GM12865 (cell line): Measurements from ENCODE around the gene SHISA8.

Experiments
- DNase-seq: peaks from one replicate; pipeline ENCODE4 v3.0.0; 2010; ENCODE audit warnings: low read depth
- H3K4me3 ChIP-seq: 2 replicates; pipeline ENCODE4 v1.5.1; 2011; ENCODE audit warnings: mild to moderate bottlenecking, low read depth, low read length, control low read depth
- TF ChIP-seq, protein P1 (sequence below): IDR thresholded peaks from 2 replicates; pipeline ENCODE4 v1.5.1; 2011; ENCODE audit warnings: low read length, control low read depth, low read depth, inconsistent platforms; ENCODE audit not compliant: insufficient read depth; ENCODE audit errors: missing control alignments

Gene SHISA8

DNA sequence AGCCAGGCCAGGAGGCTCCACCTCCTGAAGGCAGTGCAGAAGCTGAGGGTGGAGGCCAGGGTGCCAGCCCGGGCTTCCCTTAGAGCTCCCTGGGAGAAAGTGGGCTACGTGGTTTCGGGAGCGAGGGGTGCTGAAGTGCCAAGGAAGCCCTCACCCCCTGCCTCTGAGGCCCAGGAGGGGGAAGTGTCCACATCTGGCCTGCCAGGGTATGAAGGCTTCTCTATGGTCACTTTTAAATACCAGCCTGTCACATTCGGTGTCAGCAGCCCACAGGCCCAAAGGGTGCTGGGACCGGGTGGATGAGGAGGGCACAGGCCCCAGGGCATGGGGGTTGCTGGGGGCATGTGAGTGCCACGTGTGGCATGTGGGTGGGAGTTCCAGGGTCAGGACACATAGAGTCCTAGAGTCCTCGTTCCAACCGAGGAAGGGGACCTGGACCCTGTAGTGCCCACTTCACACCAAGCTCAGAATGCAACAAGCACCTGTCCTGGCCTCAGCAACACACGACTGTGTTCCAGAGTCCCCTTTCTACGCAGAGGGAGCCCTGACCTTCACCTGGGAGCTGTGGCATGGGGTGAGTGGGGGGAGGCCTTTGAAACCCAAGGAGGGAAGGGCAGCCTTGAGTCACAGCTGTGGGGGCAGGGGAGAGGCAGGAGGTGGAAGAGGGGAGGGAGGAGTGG is 1.7 kb downstream of the SHISA8 start:
- DNase-seq, result no peak
- TF ChIP-seq, protein P1, sequence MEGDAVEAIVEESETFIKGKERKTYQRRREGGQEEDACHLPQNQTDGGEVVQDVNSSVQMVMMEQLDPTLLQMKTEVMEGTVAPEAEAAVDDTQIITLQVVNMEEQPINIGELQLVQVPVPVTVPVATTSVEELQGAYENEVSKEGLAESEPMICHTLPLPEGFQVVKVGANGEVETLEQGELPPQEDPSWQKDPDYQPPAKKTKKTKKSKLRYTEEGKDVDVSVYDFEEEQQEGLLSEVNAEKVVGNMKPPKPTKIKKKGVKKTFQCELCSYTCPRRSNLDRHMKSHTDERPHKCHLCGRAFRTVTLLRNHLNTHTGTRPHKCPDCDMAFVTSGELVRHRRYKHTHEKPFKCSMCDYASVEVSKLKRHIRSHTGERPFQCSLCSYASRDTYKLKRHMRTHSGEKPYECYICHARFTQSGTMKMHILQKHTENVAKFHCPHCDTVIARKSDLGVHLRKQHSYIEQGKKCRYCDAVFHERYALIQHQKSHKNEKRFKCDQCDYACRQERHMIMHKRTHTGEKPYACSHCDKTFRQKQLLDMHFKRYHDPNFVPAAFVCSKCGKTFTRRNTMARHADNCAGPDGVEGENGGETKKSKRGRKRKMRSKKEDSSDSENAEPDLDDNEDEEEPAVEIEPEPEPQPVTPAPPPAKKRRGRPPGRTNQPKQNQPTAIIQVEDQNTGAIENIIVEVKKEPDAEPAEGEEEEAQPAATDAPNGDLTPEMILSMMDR, result no peak
- H3K4me3 ChIP-seq, result no peak overlapping the region

- TF ChIP-seq, protein P1, result no peak
- no peak for DNase-seq
- no peak overlapping the region for H3K4me3 ChIP-seq
Measured at GRCh38 chr22:41912338-41913039, 2.4 kb downstream of the SHISA8 start.

GRCh38 chr22:41911001-41911611 is 3.8 kb downstream of the SHISA8 start:
- TF ChIP-seq, protein P1, result no peak
- DNase-seq, result no peak
- H3K4me3 ChIP-seq, result no peak overlapping the region

DNA sequence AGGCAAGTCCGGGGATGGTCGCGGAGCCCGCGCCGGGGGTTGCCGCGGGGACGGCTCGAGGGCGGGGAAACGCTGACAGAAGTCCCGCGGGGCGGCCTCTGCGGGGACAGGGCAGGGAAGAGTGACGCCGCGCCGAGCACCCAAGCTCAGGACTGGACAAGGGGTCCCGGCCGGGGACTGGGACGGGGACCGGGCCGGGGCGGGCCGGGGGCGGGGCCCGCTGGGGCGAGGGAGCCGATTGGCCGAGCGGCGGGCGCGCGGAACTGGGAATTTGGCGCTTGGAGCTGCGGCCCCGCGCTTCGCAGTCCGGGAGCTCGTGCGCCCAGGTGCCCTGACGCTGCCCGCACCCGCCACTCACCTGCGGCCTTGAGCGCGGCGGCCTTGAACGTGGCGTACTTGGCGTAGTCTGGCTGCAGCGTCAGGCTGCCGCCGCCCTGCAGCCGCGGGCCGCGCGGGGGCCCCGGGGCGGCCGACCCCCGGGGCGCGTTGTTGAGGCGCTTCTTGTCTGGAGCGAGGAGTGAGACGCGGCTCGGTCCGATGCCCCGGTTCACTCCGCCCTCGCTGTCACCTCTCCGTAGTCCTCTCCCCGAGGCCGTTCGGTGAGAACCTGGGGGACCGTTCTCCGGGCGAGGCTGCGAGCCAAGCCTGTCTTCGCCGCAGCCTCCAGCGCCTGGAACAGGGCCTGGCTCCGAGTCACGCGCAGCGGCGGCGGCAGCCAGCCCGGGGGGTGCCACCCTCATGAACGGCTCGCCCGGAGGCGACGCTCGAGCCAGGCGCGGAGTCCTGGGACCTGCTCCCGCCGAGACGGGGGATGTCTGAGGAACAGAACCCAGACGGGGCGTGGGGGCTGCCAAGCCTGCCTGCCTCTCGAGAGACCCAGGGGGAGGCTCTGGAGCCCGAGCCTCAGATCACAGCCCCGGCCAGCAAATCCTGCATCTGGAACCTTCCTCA is 4.5 kb downstream of the SHISA8 start:
- TF ChIP-seq, protein P1, result no peak
- DNase-seq, result no peak
- no peak overlapping the region for H3K4me3 ChIP-seq

- no peak overlapping the region for H3K4me3 ChIP-seq
- TF ChIP-seq, protein P1, result no peak
- DNase-seq, result no peak
Measured at GRCh38 chr22:41909310-41910049, 5.4 kb downstream of the SHISA8 start.
